IMR-90 (cell line): Measurements from ENCODE around the gene DPY19L1. TPM values are rescaled to one million over a fixed set of nuclear protein-coding genes. Genes with fewer than 3 reads are reported as not detected.
"Not testable (repeated sequence)": the region's sequence is repeated elsewhere in the genome, so short reads cannot be mapped to it uniquely, and the experiment has no call there.

Experiments
- ATAC-seq: fragments of 200-7000 bp; cut with Tn5 transposase; 2 replicates; pipeline ENCODE4 v1.9.1; 2020; ENCODE audit warnings: low read depth, mild to moderate bottlenecking, moderate library complexity
- BruUV-seq: library from RNA; stranded (reverse); fragments of 400-500 nt; replicated peaks from 2 replicates; lab custom pipeline; 2021; lab: Mats Ljungman, UMichigan
- CTCF ChIA-PET: fragments of 300-600 bp; formaldehyde crosslinking; extraction: SDS; loops from one replicate; lab custom pipeline; 2021; ENCODE audit warnings: antibody characterized with exemption; lab: Yijun Ruan, JAX
- POLR2A ChIA-PET: fragments of 300-600 bp; sonication (Branson Sonifier 250); formaldehyde crosslinking; loops from one replicate; lab custom pipeline; 2022; ENCODE audit warnings: antibody characterized with exemption; ENCODE audit not compliant: unreplicated experiment; lab: Charles Lee
- DNase-seq: peaks from one replicate; pipeline ENCODE4 v3.0.0; 2013
- H2AFZ ChIP-seq: replicated peaks from 2 replicates; pipeline ENCODE3; 2013; ENCODE audit warnings: low read length, mild to moderate bottlenecking; ENCODE audit not compliant: poor library complexity
- H2AK5ac ChIP-seq: 2 replicates; pipeline ENCODE4 v1.6.1; 2013; ENCODE audit warnings: low read depth, low read length, inconsistent platforms
- H2AK9ac ChIP-seq: replicated peaks from 2 replicates; pipeline ENCODE3; 2013; ENCODE audit warnings: mild to moderate bottlenecking, low read depth, low read length, moderate library complexity; ENCODE audit not compliant: poor library complexity
- H2BK120ac ChIP-seq: 2 replicates; pipeline ENCODE4 v1.6.1; 2013; ENCODE audit warnings: low read depth, low read length, inconsistent platforms
- H2BK15ac ChIP-seq: 3 replicates; pipeline ENCODE4 v1.6.1; 2013; ENCODE audit warnings: low read depth, low read length, inconsistent platforms
- H2BK20ac ChIP-seq: 2 replicates; pipeline ENCODE4 v1.6.1; 2013; ENCODE audit warnings: low read depth, mild to moderate bottlenecking, inconsistent platforms, low read length, moderate library complexity
- H2BK5ac ChIP-seq: 2 replicates; pipeline ENCODE4 v1.6.1; 2013; ENCODE audit warnings: mild to moderate bottlenecking, low read depth, low read length, inconsistent platforms; ENCODE audit not compliant: poor library complexity, severe bottlenecking
- H3K14ac ChIP-seq: replicated peaks from 2 replicates; pipeline ENCODE4 v1.6.1; 2013; ENCODE audit warnings: low read depth, low read length, inconsistent platforms
- H3K18ac ChIP-seq: 2 replicates; pipeline ENCODE4 v1.6.1; 2013; ENCODE audit warnings: low read depth, low read length, control low read depth
- H3K23ac ChIP-seq: 2 replicates; pipeline ENCODE4 v1.6.1; 2013; ENCODE audit warnings: low read depth, low read length, inconsistent platforms
- H3K27ac ChIP-seq: 2 replicates; pipeline ENCODE4 v1.5.1; 2013; ENCODE audit warnings: mild to moderate bottlenecking, control low read depth, low read length; ENCODE audit not compliant: insufficient read depth
- H3K27me3 ChIP-seq: 2 replicates; pipeline ENCODE4 v1.6.1; 2013; ENCODE audit warnings: low read length; ENCODE audit not compliant: control insufficient read depth, insufficient read depth
- H3K36me3 ChIP-seq: 2 replicates; pipeline ENCODE4 v1.6.1; 2013; ENCODE audit warnings: low read length, mixed read lengths; ENCODE audit not compliant: control insufficient read depth, insufficient read depth
- H3K4ac ChIP-seq: 2 replicates; pipeline ENCODE4 v1.6.1; 2013; ENCODE audit warnings: low read depth, low read length, inconsistent platforms
- H3K4me1 ChIP-seq: 2 replicates; pipeline ENCODE4 v1.6.1; 2013; ENCODE audit warnings: low read length, mixed read lengths; ENCODE audit not compliant: control insufficient read depth, insufficient read depth
- H3K4me2 ChIP-seq: 2 replicates; pipeline ENCODE4 v1.6.1; 2013; ENCODE audit warnings: low read depth, mild to moderate bottlenecking, control low read depth, low read length, moderate library complexity
- H3K4me3 ChIP-seq: 2 replicates; pipeline ENCODE4 v1.5.1; 2013; ENCODE audit warnings: low read depth, mild to moderate bottlenecking, control low read depth, low read length, moderate library complexity; ENCODE audit not compliant: insufficient read depth
- H3K56ac ChIP-seq: 2 replicates; pipeline ENCODE4 v1.6.1; 2013; ENCODE audit warnings: low read length, inconsistent platforms; ENCODE audit not compliant: insufficient read depth; ENCODE audit errors: extremely low read depth
- H3K79me1 ChIP-seq, 2 experiments: 2 replicates each; pipeline ENCODE4 v1.6.1; 2013; ENCODE audit warnings: low read length in 2 of 2, inconsistent platforms in 1 of 2, low read depth in 1 of 2
- H3K9ac ChIP-seq: 2 replicates; pipeline ENCODE4 v1.6.1; 2013; ENCODE audit warnings: low read depth, low read length, control low read depth
- H3K9me1 ChIP-seq: 2 replicates; pipeline ENCODE4 v1.6.1; 2013; ENCODE audit warnings: low read length, inconsistent platforms; ENCODE audit not compliant: insufficient read depth
- H3K9me3 ChIP-seq: 2 replicates; pipeline ENCODE4 v1.6.1; 2013; ENCODE audit warnings: low read length; ENCODE audit not compliant: control insufficient read depth, insufficient read depth
- H4K20me1 ChIP-seq: 2 replicates; pipeline ENCODE4 v1.6.1; 2013; ENCODE audit warnings: low read length, inconsistent platforms; ENCODE audit not compliant: insufficient read depth
- H4K5ac ChIP-seq: 2 replicates; pipeline ENCODE4 v1.6.1; 2013; ENCODE audit warnings: mild to moderate bottlenecking, low read depth, low read length, control low read depth
- H4K8ac ChIP-seq, 2 experiments: 2 replicates each; pipeline ENCODE4 v1.6.1; 2013; ENCODE audit warnings: low read depth in 2 of 2, low read length in 2 of 2, control low read depth in 1 of 2, inconsistent platforms in 1 of 2
- H4K91ac ChIP-seq: 2 replicates; pipeline ENCODE4 v1.6.1; 2013; ENCODE audit warnings: low read depth, low read length, inconsistent platforms; ENCODE audit not compliant: insufficient read depth
- WGBS, 2 experiments: methylation state at CpG; one replicate each; pipeline versions ENCODE4 v1.1.5 to v1.1.7; 2013; ENCODE audit warnings: missing lambda C conversion rate in 2 of 2; ENCODE audit not compliant: insufficient read length in 1 of 2; ENCODE audit errors: extremely low coverage in 2 of 2; 5-methylcytosine and 5-hydroxymethylcytosine counted together
- dilution Hi-C: fragments of 300-500 bp; cut with HindIII; formaldehyde crosslinking; loops from one replicate; pipeline ENCODE4 v1.14.3; 2018; ENCODE audit warnings: low sequenced_read_pairs; ENCODE audit not compliant: unreplicated experiment
- in situ Hi-C: fragments of 300-500 bp; cut with MboI; formaldehyde crosslinking; loops from 3 replicates; pipeline ENCODE4 v1.14.3; 2019; ENCODE audit warnings: low sequenced_read_pairs, inconsistent platforms, mixed read lengths
- intact Hi-C: fragments of 100-400 bp; cut with micrococcal nuclease; formaldehyde crosslinking; loops from 2 replicates; pipeline ENCODE4 v1.10.0; 2022
- polyA plus RNA-seq, 3 experiments: library from polyadenylated mRNA; depleted of rRNA; stranded (reverse); fragments of >200 nt; gene quantifications; 2 replicates each; pipeline ENCODE4 v1.2.3, GENCODE V29; 2012; ENCODE audit warnings: low replicate concordance in 1 of 3
- total RNA-seq: library from RNA; depleted of rRNA; stranded (reverse); fragments of >200 nt; gene quantifications from 2 replicates; pipeline ENCODE4 v1.2.3, GENCODE V29; 2012

The DPY19L1 gene
- total and polyA plus RNA-seq, 2 of the 4 experiments (the other 2 are of a cell fraction), result 12.1 to 12.2 TPM

GRCh38 chr7:34945894-34946477 is 91.3 kb downstream of the DPY19L1 start:
- H4K20me1 ChIP-seq, H3K4ac ChIP-seq, H3K4me2 ChIP-seq, BruUV-seq, H4K91ac ChIP-seq, H2AK9ac ChIP-seq, H2BK15ac ChIP-seq, H2BK20ac ChIP-seq, H3K56ac ChIP-seq, H3K9me3 ChIP-seq, H3K14ac ChIP-seq, H3K18ac ChIP-seq, H2AK5ac ChIP-seq, CTCF ChIA-PET, H3K27ac ChIP-seq, H4K8ac ChIP-seq, H2BK120ac ChIP-seq, H3K27me3 ChIP-seq, H3K36me3 ChIP-seq, H3K79me1 ChIP-seq, dilution Hi-C loops, DNase-seq, H2BK5ac ChIP-seq, H3K23ac ChIP-seq, H3K9ac ChIP-seq, H3K4me1 ChIP-seq, POLR2A ChIA-PET, H3K9me1 ChIP-seq, H4K5ac ChIP-seq, H2AFZ ChIP-seq, H3K4me3 ChIP-seq, in situ Hi-C loops: not testable (repeated sequence)
- intact Hi-C loops, result loop anchor here (10.0 kb wide), 1 partner anchor 59 kb away; no protein-coding TSS in a partner anchor
- ATAC-seq, result peak; percentile 17
- no CpG with 5 or more reads among the region's 7 CpGs for WGBS, 2 experiments
